Stimulated activated CD4-positive, alpha-beta T cell treated with anti-CD3 and anti-CD28 coated beads, Interleukin-12 subunit alpha, Interleukin-12 subunit beta, amount 100 ng/mL, for 4 hours (primary cell): Measurements from ENCODE around the gene DOHH.
A peak's percentile ranks its signal among the peaks of the same experiment; 100 is the strongest.

ENCODE experiments used
- DNase-seq: peaks from one replicate; pipeline ENCODE4 v3.0.0-alpha.2; 2020

Gene DOHH

GRCh38 chr19:3500429-3501101, at the start of gene DOHH:
DOHH (minus strand) TSS chr19:3500674; CDS start chr19:3496814, 3,860 bp downstream.
- peak; percentile 95 for DNase-seq

- DNase-seq: no peak
Observed at GRCh38 chr19:3549816-3550215, 49.3 kb upstream of the DOHH start.

- no peak for DNase-seq
Observed at GRCh38 chr19:3548606-3549005, 48.1 kb upstream of the DOHH start.

GRCh38 chr19:3547767-3548282, 47.4 kb upstream of the DOHH start:
- no peak for DNase-seq

- no peak for DNase-seq
Observed at GRCh38 chr19:3547301-3547731, 46.8 kb upstream of the DOHH start.

- DNase-seq: no peak
Observed at GRCh38 chr19:3546119-3546518, 45.6 kb upstream of the DOHH start.

- no peak for DNase-seq
Observed at GRCh38 chr19:3545669-3546034, 45.2 kb upstream of the DOHH start.

- peak; percentile 77 for DNase-seq
Observed at GRCh38 chr19:3544742-3545668, 44.5 kb upstream of the DOHH start.

- no peak for DNase-seq
Observed at GRCh38 chr19:3544058-3544376, 43.5 kb upstream of the DOHH start.

- DNase-seq: no peak
Observed at GRCh38 chr19:3543150-3544057, 42.9 kb upstream of the DOHH start.

GRCh38 chr19:3539756-3540118, 39.3 kb upstream of the DOHH start:
- DNase-seq: no peak

GRCh38 chr19:3538965-3539755, 38.7 kb upstream of the DOHH start, which contains the start of gene TEKTIP1:
TEKTIP1 (plus strand) TSS chr19:3539174; CDS start chr19:3539178, 4 bp downstream.
- no peak for DNase-seq

- DNase-seq: no peak
Observed at GRCh38 chr19:3538258-3538929, 37.9 kb upstream of the DOHH start.

- DNase-seq: no peak
Observed at GRCh38 chr19:3537438-3538240, 37.2 kb upstream of the DOHH start.

GRCh38 chr19:3537101-3537437, 36.6 kb upstream of the DOHH start:
- no peak for DNase-seq

GRCh38 chr19:3536429-3537100, 36.1 kb upstream of the DOHH start:
- no peak for DNase-seq

- DNase-seq: no peak
Observed at GRCh38 chr19:3535981-3536380, 35.5 kb upstream of the DOHH start.

GRCh38 chr19:3535563-3535965, 35.1 kb upstream of the DOHH start:
- DNase-seq: no peak

GRCh38 chr19:3535235-3535535, 34.7 kb upstream of the DOHH start:
- no peak for DNase-seq
